GM12878 (cell line): ENCODE data around the gene NPR2. TPM values are rescaled to one million over a fixed set of nuclear protein-coding genes. Genes with fewer than 3 reads are reported as not detected.

Source experiments
- BRCA1 ChIP-seq: IDR thresholded peaks from 2 replicates; pipeline ENCODE4 v1.6.1; 2011; ENCODE audit warnings: low read depth, low read length, improper control_type of control experiment
- CBX3 ChIP-seq: fragments of 200-600 bp; sonication (generic); IDR thresholded peaks from 2 replicates; pipeline ENCODE4 v1.6.1; 2016; ENCODE audit warnings: low read depth, borderline replicate concordance
- ETV6 ChIP-seq, 2 experiments: fragments of 450-650 bp in 1 of 2; IDR thresholded peaks in 1 of 2; conservative IDR thresholded peaks in 1 of 2; 2 replicates each; pipeline ENCODE4 v1.6.1; 2014; ENCODE audit warnings: antibody characterized with exemption in 1 of 2, borderline replicate concordance in 1 of 2, low read depth in 1 of 2, mild to moderate bottlenecking in 1 of 2, moderate library complexity in 1 of 2
- FOS ChIP-seq: IDR thresholded peaks from 3 replicates; pipeline ENCODE4 v1.6.1; 2011; ENCODE audit warnings: borderline replicate concordance; ENCODE audit not compliant: insufficient read length; ENCODE audit errors: extremely low read depth
- MYB ChIP-seq: fragments of 150-350 bp; IDR thresholded peaks from 2 replicates; pipeline ENCODE4 v1.6.1; 2014; ENCODE audit warnings: mild to moderate bottlenecking, low read depth, low read length, borderline replicate concordance
- MYC ChIP-seq: IDR thresholded peaks from 2 replicates; pipeline ENCODE4 v1.6.1; 2011; ENCODE audit warnings: mild to moderate bottlenecking, low read length, moderate library complexity, inconsistent platforms; ENCODE audit not compliant: insufficient read depth, insufficient replicate concordance, insufficient read length, severe bottlenecking
- SMC3 ChIP-seq: IDR thresholded peaks from 2 replicates; pipeline ENCODE4 v1.6.1; 2011; ENCODE audit warnings: low read length, improper control_type of control experiment, borderline replicate concordance
- SPI1 ChIP-seq: IDR thresholded peaks from 2 replicates; pipeline ENCODE4 v1.6.1; 2011; ENCODE audit warnings: low read depth, mild to moderate bottlenecking, low read length, moderate library complexity, borderline replicate concordance; ENCODE audit not compliant: insufficient read depth
- STAT3 ChIP-seq: IDR thresholded peaks from 2 replicates; pipeline ENCODE4 v1.6.1; 2011; ENCODE audit warnings: low read depth, low read length, improper control_type of control experiment
- TBL1XR1 ChIP-seq: IDR thresholded peaks from 2 replicates; pipeline ENCODE4 v1.6.1; 2012; ENCODE audit warnings: low read depth, low read length, improper control_type of control experiment
- TCF12 ChIP-seq: IDR thresholded peaks from 2 replicates; pipeline ENCODE4 v1.6.1; 2011; ENCODE audit warnings: low read depth, mild to moderate bottlenecking, low read length
- ZNF24 ChIP-seq: fragments of 450-650 bp; IDR thresholded peaks from 2 replicates; pipeline ENCODE4 v1.6.1; 2017; ENCODE audit warnings: antibody characterized with exemption, mild to moderate bottlenecking
- ZZZ3 ChIP-seq: IDR thresholded peaks from 2 replicates; pipeline ENCODE4 v1.6.1; 2011; ENCODE audit warnings: low read depth; ENCODE audit not compliant: control insufficient read depth, insufficient read length
- polyA plus RNA-seq, 11 experiments: library from polyadenylated mRNA; depleted of rRNA in 4 of 11; unstranded in 6 of 11; stranded (reverse) in 5 of 11; fragments of >200 nt; fragmentation: Nextera tagmentation in 4 of 11; fragmentation: Illumina TruSeq in 1 of 11; extraction: Ambion mirVana in 4 of 11; extraction: Trizol in 1 of 11; gene quantifications; 1 replicate in 1 of 11; 2 replicates in 10 of 11; pipeline versions ENCODE4 v1.2.1 to v1.2.3, GENCODE V29; 2011 to 2016; ENCODE audit warnings: inconsistent platforms in 2 of 11, missing spikeins in 2 of 11, low read depth in 1 of 11
- total RNA-seq, 4 experiments: library from RNA; depleted of rRNA in 3 of 4; stranded (reverse); fragments of >200 nt in 3 of 4; fragmentation: Illumina TruSeq in 1 of 4; extraction: Trizol in 1 of 4; gene quantifications; 2 replicates each; pipeline versions ENCODE4 v1.2.1 to v1.2.3, GENCODE V29; 2013 to 2021
- TF ChIP-seq, protein P1 (sequence below): fragments of 450-650 bp; IDR thresholded peaks from 2 replicates; pipeline ENCODE4 v1.6.1; 2014; ENCODE audit warnings: mild to moderate bottlenecking
- TF ChIP-seq, protein P2 (sequence below): fragments of 450-650 bp; IDR thresholded peaks from 2 replicates; pipeline ENCODE4 v1.6.1; 2017; ENCODE audit warnings: borderline replicate concordance
- TF ChIP-seq, protein P3 (sequence below): IDR thresholded peaks from 2 replicates; pipeline ENCODE4 v1.6.1; 2012; ENCODE audit warnings: mild to moderate bottlenecking, low read depth, low read length
- TF ChIP-seq, protein P4 (sequence below): fragments of 450-650 bp; formaldehyde crosslinking; IDR thresholded peaks from 2 replicates; pipeline ENCODE4 v1.4.0; 2020; ENCODE audit warnings: mild to moderate bottlenecking, moderate library complexity
- TF ChIP-seq, protein P5 (sequence below): fragments of 150-350 bp; IDR thresholded peaks from 2 replicates; pipeline ENCODE4 v1.6.1; 2014; ENCODE audit warnings: mild to moderate bottlenecking, low read depth, low read length

NPR2 gene
- total and polyA plus RNA-seq, 10 of the 15 experiments (the other 5 are each of a cell fraction or from before 2014, with no cell fraction given), result 2.0 to 20.9 (median 6.8) TPM

DNA sequence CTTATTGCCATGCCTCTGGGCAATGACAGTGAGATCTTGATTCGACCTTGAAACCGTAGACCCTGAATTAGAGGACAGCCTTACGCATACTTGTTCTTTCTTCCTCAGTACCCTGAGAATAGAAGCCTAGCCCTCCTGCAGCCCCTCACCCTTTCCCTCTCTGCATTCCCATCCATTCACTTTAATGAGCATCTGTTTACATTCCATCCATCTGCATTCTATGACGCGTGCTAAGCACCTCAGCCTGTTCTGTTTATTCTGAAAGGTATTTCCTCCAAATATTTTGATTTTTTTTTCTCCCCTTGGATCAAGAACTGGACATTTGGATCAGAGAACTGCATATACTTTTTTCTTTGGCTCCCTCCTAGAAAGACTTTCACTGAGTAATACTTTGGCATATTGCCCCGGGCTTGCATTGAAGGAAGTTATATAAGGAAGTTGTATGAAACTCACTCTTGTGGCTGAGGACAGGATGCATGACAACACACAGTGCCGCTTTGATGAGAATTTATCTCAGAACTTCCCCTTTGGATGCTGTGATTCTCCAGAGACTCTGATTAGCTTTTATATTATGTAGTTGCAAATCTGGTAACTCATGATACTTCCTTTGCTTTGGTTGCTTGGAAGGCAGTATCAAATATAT is 53.4 kb downstream of the NPR2 start (continued):
- TF ChIP-seq, protein P1, sequence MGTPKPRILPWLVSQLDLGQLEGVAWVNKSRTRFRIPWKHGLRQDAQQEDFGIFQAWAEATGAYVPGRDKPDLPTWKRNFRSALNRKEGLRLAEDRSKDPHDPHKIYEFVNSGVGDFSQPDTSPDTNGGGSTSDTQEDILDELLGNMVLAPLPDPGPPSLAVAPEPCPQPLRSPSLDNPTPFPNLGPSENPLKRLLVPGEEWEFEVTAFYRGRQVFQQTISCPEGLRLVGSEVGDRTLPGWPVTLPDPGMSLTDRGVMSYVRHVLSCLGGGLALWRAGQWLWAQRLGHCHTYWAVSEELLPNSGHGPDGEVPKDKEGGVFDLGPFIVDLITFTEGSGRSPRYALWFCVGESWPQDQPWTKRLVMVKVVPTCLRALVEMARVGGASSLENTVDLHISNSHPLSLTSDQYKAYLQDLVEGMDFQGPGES, result no peak
- TF ChIP-seq MYB (no peak), BRCA1 (no peak), TCF12 (no peak), ETV6 (conservative IDR thresholded peaks at IDR 0.05 in 1 of 2, IDR thresholded peaks at IDR 0.05 in 1 of 2; ENCODE audit: borderline replicate concordance in 1 of 2, low read depth in 1 of 2) (peak in 1 of 2 experiments; percentile 85; a peak in 1 of 4 replicates), SPI1 (peak; percentile 20; the same call in 1 of the 2 replicates), FOS (no peak), ZNF24 (no peak), CBX3 (no peak), SMC3 (no peak), MYC (no peak), ZZZ3 (no peak), STAT3 (no peak), TBL1XR1 (no peak)
- TF ChIP-seq, protein P2, sequence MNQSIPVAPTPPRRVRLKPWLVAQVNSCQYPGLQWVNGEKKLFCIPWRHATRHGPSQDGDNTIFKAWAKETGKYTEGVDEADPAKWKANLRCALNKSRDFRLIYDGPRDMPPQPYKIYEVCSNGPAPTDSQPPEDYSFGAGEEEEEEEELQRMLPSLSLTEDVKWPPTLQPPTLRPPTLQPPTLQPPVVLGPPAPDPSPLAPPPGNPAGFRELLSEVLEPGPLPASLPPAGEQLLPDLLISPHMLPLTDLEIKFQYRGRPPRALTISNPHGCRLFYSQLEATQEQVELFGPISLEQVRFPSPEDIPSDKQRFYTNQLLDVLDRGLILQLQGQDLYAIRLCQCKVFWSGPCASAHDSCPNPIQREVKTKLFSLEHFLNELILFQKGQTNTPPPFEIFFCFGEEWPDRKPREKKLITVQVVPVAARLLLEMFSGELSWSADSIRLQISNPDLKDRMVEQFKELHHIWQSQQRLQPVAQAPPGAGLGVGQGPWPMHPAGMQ, result no peak
- TF ChIP-seq, protein P3, sequence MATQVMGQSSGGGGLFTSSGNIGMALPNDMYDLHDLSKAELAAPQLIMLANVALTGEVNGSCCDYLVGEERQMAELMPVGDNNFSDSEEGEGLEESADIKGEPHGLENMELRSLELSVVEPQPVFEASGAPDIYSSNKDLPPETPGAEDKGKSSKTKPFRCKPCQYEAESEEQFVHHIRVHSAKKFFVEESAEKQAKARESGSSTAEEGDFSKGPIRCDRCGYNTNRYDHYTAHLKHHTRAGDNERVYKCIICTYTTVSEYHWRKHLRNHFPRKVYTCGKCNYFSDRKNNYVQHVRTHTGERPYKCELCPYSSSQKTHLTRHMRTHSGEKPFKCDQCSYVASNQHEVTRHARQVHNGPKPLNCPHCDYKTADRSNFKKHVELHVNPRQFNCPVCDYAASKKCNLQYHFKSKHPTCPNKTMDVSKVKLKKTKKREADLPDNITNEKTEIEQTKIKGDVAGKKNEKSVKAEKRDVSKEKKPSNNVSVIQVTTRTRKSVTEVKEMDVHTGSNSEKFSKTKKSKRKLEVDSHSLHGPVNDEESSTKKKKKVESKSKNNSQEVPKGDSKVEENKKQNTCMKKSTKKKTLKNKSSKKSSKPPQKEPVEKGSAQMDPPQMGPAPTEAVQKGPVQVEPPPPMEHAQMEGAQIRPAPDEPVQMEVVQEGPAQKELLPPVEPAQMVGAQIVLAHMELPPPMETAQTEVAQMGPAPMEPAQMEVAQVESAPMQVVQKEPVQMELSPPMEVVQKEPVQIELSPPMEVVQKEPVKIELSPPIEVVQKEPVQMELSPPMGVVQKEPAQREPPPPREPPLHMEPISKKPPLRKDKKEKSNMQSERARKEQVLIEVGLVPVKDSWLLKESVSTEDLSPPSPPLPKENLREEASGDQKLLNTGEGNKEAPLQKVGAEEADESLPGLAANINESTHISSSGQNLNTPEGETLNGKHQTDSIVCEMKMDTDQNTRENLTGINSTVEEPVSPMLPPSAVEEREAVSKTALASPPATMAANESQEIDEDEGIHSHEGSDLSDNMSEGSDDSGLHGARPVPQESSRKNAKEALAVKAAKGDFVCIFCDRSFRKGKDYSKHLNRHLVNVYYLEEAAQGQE, result no peak
- TF ChIP-seq, protein P4, sequence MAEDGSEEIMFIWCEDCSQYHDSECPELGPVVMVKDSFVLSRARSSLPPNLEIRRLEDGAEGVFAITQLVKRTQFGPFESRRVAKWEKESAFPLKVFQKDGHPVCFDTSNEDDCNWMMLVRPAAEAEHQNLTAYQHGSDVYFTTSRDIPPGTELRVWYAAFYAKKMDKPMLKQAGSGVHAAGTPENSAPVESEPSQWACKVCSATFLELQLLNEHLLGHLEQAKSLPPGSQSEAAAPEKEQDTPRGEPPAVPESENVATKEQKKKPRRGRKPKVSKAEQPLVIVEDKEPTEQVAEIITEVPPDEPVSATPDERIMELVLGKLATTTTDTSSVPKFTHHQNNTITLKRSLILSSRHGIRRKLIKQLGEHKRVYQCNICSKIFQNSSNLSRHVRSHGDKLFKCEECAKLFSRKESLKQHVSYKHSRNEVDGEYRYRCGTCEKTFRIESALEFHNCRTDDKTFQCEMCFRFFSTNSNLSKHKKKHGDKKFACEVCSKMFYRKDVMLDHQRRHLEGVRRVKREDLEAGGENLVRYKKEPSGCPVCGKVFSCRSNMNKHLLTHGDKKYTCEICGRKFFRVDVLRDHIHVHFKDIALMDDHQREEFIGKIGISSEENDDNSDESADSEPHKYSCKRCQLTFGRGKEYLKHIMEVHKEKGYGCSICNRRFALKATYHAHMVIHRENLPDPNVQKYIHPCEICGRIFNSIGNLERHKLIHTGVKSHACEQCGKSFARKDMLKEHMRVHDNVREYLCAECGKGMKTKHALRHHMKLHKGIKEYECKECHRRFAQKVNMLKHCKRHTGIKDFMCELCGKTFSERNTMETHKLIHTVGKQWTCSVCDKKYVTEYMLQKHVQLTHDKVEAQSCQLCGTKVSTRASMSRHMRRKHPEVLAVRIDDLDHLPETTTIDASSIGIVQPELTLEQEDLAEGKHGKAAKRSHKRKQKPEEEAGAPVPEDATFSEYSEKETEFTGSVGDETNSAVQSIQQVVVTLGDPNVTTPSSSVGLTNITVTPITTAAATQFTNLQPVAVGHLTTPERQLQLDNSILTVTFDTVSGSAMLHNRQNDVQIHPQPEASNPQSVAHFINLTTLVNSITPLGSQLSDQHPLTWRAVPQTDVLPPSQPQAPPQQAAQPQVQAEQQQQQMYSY (CRISPR knock-in tag), result no peak
- TF ChIP-seq, protein P5, sequence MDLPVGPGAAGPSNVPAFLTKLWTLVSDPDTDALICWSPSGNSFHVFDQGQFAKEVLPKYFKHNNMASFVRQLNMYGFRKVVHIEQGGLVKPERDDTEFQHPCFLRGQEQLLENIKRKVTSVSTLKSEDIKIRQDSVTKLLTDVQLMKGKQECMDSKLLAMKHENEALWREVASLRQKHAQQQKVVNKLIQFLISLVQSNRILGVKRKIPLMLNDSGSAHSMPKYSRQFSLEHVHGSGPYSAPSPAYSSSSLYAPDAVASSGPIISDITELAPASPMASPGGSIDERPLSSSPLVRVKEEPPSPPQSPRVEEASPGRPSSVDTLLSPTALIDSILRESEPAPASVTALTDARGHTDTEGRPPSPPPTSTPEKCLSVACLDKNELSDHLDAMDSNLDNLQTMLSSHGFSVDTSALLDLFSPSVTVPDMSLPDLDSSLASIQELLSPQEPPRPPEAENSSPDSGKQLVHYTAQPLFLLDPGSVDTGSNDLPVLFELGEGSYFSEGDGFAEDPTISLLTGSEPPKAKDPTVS, result no peak
